Epithelial cell of prostate (primary cell): ENCODE results near the gene CCL27.

Source experiments
- DNase-seq: peaks from one replicate; pipeline ENCODE4 v3.0.0-alpha.2; 2011; ENCODE audit warnings: low read depth, low spot score
- H3K27ac ChIP-seq: fragments of 450-650 bp; 2 replicates; pipeline ENCODE4 v1.5.1; 2017; ENCODE audit warnings: mild to moderate bottlenecking

The CCL27 gene

GRCh38 chr9:34685591-34685990 lies 23.1 kb upstream of the CCL27 start:
- H3K27ac ChIP-seq = no peak overlapping the region
- no peak for DNase-seq

GRCh38 chr9:34684816-34685215 lies 22.4 kb upstream of the CCL27 start:
- no peak overlapping the region for H3K27ac ChIP-seq
- no peak for DNase-seq

GRCh38 chr9:34684145-34684544 lies 21.7 kb upstream of the CCL27 start:
- H3K27ac ChIP-seq = no peak overlapping the region
- DNase-seq = no peak

GRCh38 chr9:34675869-34676268 lies 13.4 kb upstream of the CCL27 start:
- no peak overlapping the region for H3K27ac ChIP-seq
- DNase-seq = no peak

GRCh38 chr9:34675048-34675714 lies 12.7 kb upstream of the CCL27 start:
- DNase-seq = no peak

GRCh38 chr9:34674440-34674839 lies 12.0 kb upstream of the CCL27 start:
- no peak for DNase-seq
- H3K27ac ChIP-seq = no peak overlapping the region

More at GRCh38 chr9:34675048-34675714, 12.7 kb upstream of the CCL27 start:
- H3K27ac ChIP-seq = no peak overlapping the region

- no peak overlapping the region for H3K27ac ChIP-seq
- no peak for DNase-seq
These were observed 8.8 kb upstream of the CCL27 start for GRCh38 chr9:34671307-34671706.

- H3K27ac ChIP-seq = no peak overlapping the region
These were observed 7.5 kb upstream of the CCL27 start for GRCh38 chr9:34669809-34670562.

GRCh38 chr9:34665381-34666250 lies 3.2 kb upstream of the CCL27 start:
- H3K27ac ChIP-seq = peak overlapping the region; percentile 83
- DNase-seq = peak; percentile 62

More at GRCh38 chr9:34669809-34670562, 7.5 kb upstream of the CCL27 start:
- no peak for DNase-seq

GRCh38 chr9:34665067-34665380 lies 2.6 kb upstream of the CCL27 start:
- DNase-seq = no peak
- peak overlapping the region; percentile 83 for H3K27ac ChIP-seq

GRCh38 chr9:34664281-34665066 lies 2.0 kb upstream of the CCL27 start:
- H3K27ac ChIP-seq = peak overlapping the region; percentile 83
- DNase-seq = no peak

- H3K27ac ChIP-seq = peak overlapping the region; percentile 19
These were observed 797 bp upstream of the CCL27 start for GRCh38 chr9:34663303-34663605.

GRCh38 chr9:34659592-34660253 lies 2.7 kb downstream of the CCL27 start:
- DNase-seq = no peak
- no peak overlapping the region for H3K27ac ChIP-seq

More at GRCh38 chr9:34663303-34663605, 797 bp upstream of the CCL27 start:
- no peak for DNase-seq

GRCh38 chr9:34658461-34658860 lies 4.0 kb downstream of the CCL27 start:
- H3K27ac ChIP-seq = no peak overlapping the region
- DNase-seq = no peak

GRCh38 chr9:34656992-34657391 lies 5.5 kb downstream of the CCL27 start:
- no peak for DNase-seq
- no peak overlapping the region for H3K27ac ChIP-seq

- no peak overlapping the region for H3K27ac ChIP-seq
- DNase-seq = no peak
These were observed 7.1 kb downstream of the CCL27 start for GRCh38 chr9:34655394-34655793.

- H3K27ac ChIP-seq = no peak overlapping the region
- DNase-seq = no peak
These were observed 8.0 kb downstream of the CCL27 start for GRCh38 chr9:34654323-34655051.

GRCh38 chr9:34653151-34654072 lies 9.0 kb downstream of the CCL27 start:
- DNase-seq = no peak
- H3K27ac ChIP-seq = no peak overlapping the region
